Measurements from ENCODE around the gene DUSP12. TPM values are rescaled to one million over a fixed set of nuclear protein-coding genes. Genes with fewer than 3 reads are reported as not detected.

The DUSP12 gene
- polyA plus RNA-seq, 2 of the 4 experiments (the other 2 are of a cell fraction) = 47.3 to 96.3 TPM

- Histone ChIP-seq H3K27ac (peak overlapping the region; percentile 90 to 97), H3K4me3 (peak overlapping the region; percentile 73), H3K4me2 (peak overlapping the region; percentile 90), H3K4me1 (peaks cover 16% of the 10 kb centered on the region; the same call in 2 of the 3 replicates), H3K9me3 (no peaks in the 10 kb centered on the region)
- FAIRE-seq (no peak), ATAC-seq (peak; percentile 82 to 86), DNase-seq (ENCODE audit: low read depth in 1 of 2, low spot score in 1 of 2) (peak; percentile 76 to 89)
- ChIA-PET CTCF (interaction anchor here (0.7 to 6.4 kb wide), 12 partner anchors 7 to 156 kb away, joined by 3 to 80 read pairs (median 3); partner anchors contain the start of gene ATF6), POLR2A (interaction anchor here (0.7 to 2.5 kb wide), 12 partner anchors 10 to 337 kb away, joined by 3 to 19 read pairs (median 6); partner anchors contain the start of gene DUSP12)
- WGBS (ENCODE audit: missing lambda C conversion rate) = 2% methylated on average over 12 of the region's 83 CpGs
- peak; percentile 77 for TF ChIP-seq MAX (IDR thresholded peaks at IDR 0.05)
- peak; percentile 50; the same call in 1 of the 2 replicates for TF ChIP-seq PHF8 (IDR thresholded peaks at IDR 0.05; ENCODE audit: borderline replicate concordance, low read depth)
- TF ChIP-seq KDM1A (IDR thresholded peaks at IDR 0.05; ENCODE audit: low read depth) = 0 out of 2 replicates have a peak, but pooled peaks have one; percentile 12
- no peak for TF ChIP-seq NPAS2 (CRISPR knock-in tag; IDR thresholded peaks at IDR 0.05; ENCODE audit: borderline replicate concordance)
- peak; percentile 55 to 79; a peak in 4 of 5 replicates for TF ChIP-seq JUN (IDR thresholded peaks at IDR 0.05)
- no peak for TF ChIP-seq RARB (CRISPR knock-in tag; IDR thresholded peaks at IDR 0.05)
- TF ChIP-seq BCL3 (IDR thresholded peaks at IDR 0.05) = peak; percentile 68; the same call in 1 of the 3 replicates
- peak; percentile 41; the same call in 1 of the 2 replicates for TF ChIP-seq REST (IDR thresholded peaks at IDR 0.05)
- peak; percentile 96 for TF ChIP-seq POLR2A (IDR thresholded peaks at IDR 0.05; ENCODE audit: low read length)
- peak; percentile 49; the same call in 1 of the 2 replicates for TF ChIP-seq RNF2 (IDR thresholded peaks at IDR 0.05; ENCODE audit: borderline replicate concordance, low read depth)
- no peak for TF ChIP-seq HDAC2 (IDR thresholded peaks at IDR 0.05)
- peak; percentile 44 for TF ChIP-seq CHD2 (IDR thresholded peaks at IDR 0.05; ENCODE audit: low read length, partially characterized antibody)
Observed at GRCh38 chr1:161726473-161727255, 22.9 kb upstream of the DUSP12 start.

GRCh38 chr1:161727256-161727924 lies 22.2 kb upstream of the DUSP12 start:
- Histone ChIP-seq H3K27ac (peak overlapping the region; percentile 90 to 97), H3K4me3 (peak overlapping the region; percentile 73), H3K4me1 (peaks cover 10% of the 10 kb centered on the region; the same call in 2 of the 3 replicates), H3K4me2 (peak overlapping the region; percentile 90), H3K9me3 (no peaks in the 10 kb centered on the region)
- DNase-seq (ENCODE audit: low read depth in 1 of 2, low spot score in 1 of 2) (no peak), FAIRE-seq (no peak), ATAC-seq (peak; percentile 2; a peak in 3 of 6 replicates)
- WGBS (ENCODE audit: missing lambda C conversion rate) = 12% methylated on average over 25 of the region's 38 CpGs
- POLR2A ChIA-PET = interaction anchor here (0.8 to 2.5 kb wide), 11 partner anchors 9 to 196 kb away, joined by 3 to 19 read pairs (median 5); partner anchors contain the start of gene DUSP12
- CTCF ChIA-PET = interaction anchor here (0.7 to 6.4 kb wide), 8 partner anchors 9 to 412 kb away, joined by 3 to 80 read pairs (median 3); partner anchors contain the start of gene ATF6
- no peak for TF ChIP-seq CBX2 (IDR thresholded peaks at IDR 0.05; ENCODE audit: borderline replicate concordance, low read depth)
- TF ChIP-seq RCOR1 (IDR thresholded peaks at IDR 0.05; ENCODE audit: low read depth, low read length) = no peak
- TF ChIP-seq FOSB (CRISPR knock-in tag; IDR thresholded peaks at IDR 0.05) = no peak
- no peak for TF ChIP-seq CBX8 (IDR thresholded peaks at IDR 0.05)
- no peak for TF ChIP-seq ZSCAN20 (CRISPR knock-in tag; IDR thresholded peaks at IDR 0.05)
- TF ChIP-seq E2F6 (IDR thresholded peaks at IDR 0.05; ENCODE audit: borderline replicate concordance, low read depth) = 0 out of 2 replicates have a peak, but pooled peaks have one; percentile 33
- no peak for TF ChIP-seq EHMT2 (IDR thresholded peaks at IDR 0.05; ENCODE audit: low read depth)
- TF ChIP-seq PBX3 (IDR thresholded peaks at IDR 0.05) = peak; percentile 27; the same call in 1 of the 2 replicates
- no peak for TF ChIP-seq ZNF302 (CRISPR knock-in tag; IDR thresholded peaks at IDR 0.05)
- TF ChIP-seq CTCF (IDR thresholded peaks at IDR 0.05) = no peak
- TF ChIP-seq KDM1A (IDR thresholded peaks at IDR 0.05; ENCODE audit: low read depth) = no peak
- no peak for TF ChIP-seq USF2 (IDR thresholded peaks at IDR 0.05)
- TF ChIP-seq PHF8 (IDR thresholded peaks at IDR 0.05; ENCODE audit: borderline replicate concordance, low read depth) = peak; percentile 56; the same call in 1 of the 2 replicates
